CD1c-positive myeloid dendritic cell (primary cell): Measurements from ENCODE around the gene PAMR1.

Experiments used
- DNase-seq: peaks from one replicate; pipeline ENCODE4 v3.0.0-alpha.2; 2016; ENCODE audit errors: extremely low spot score

Gene PAMR1

GRCh38 chr11:35402751-35403660 is 122.4 kb downstream of the PAMR1 start:
- DNase-seq, result no peak

DNA sequence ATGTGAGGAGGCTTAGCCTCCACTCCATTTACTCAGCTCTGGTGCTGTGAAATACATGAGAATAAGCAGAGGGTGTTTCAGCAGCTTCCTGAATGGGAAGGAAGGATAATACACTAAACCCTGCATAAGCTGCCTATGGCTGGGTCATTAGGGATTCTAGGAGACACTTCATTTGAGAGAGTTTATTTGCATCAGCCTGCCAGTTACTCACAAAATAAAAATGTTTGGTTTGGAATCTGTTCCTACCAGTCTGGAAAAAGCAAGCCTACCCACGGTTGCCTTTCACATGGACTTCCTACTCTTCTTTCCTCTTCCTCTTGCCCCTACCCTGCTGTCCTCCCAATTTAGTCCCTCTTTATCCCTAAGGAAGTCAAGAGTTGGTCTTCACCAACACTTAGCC is 126.5 kb downstream of the PAMR1 start:
- DNase-seq, result no peak

GRCh38 chr11:35394941-35395340 is 130.5 kb downstream of the PAMR1 start:
- no peak for DNase-seq

- no peak for DNase-seq
Measured at GRCh38 chr11:35393098-35393497, 132.3 kb downstream of the PAMR1 start.

GRCh38 chr11:35391922-35392688 is 133.3 kb downstream of the PAMR1 start:
- peak; percentile 88 for DNase-seq

DNA sequence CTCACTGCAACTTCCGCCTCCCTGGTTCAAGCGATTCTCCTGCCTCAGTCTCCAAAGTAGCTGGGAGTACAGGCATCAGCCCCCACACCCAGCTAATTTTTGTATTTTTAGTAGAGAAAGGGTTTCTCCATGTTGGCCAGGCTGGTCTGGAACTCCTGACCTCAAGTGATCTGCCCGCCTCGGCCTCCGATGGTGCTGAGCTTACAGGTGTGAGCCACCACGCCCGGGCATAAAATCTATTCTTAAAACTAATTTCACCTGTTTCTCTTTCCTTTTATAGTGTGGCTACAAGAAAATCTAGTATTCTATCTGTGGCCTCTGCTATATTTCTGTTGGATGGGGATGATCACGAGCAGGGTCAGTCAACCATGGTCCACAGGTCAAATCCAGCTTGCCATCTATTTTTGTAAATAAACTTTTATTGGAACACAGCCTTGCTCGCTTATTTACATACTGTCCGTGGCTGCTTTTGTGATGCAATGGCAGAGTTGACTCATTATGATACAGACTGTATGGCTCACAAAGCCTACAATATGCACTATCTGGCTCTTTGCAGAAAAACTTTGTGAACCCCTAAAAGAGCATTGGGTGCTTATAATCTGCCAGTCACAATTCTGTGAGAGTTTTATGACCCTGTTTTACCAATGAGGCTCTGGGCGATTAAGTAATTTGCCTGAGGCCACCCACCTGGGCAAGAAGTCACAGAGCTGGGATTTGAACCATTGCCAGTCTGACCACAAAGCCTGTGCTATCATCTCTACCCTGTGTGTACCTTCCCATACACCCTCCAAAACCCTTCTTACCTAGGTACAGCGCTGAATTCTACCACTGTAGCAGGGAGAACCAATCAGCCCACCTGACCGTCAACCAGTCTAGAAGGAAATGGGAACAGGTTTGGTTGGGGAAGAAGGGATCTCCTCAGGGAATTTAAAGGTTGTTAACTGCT is 134.4 kb downstream of the PAMR1 start:
- peak; percentile 80 for DNase-seq

GRCh38 chr11:35389897-35390465 is 135.4 kb downstream of the PAMR1 start:
- DNase-seq, result peak; percentile 65

DNA sequence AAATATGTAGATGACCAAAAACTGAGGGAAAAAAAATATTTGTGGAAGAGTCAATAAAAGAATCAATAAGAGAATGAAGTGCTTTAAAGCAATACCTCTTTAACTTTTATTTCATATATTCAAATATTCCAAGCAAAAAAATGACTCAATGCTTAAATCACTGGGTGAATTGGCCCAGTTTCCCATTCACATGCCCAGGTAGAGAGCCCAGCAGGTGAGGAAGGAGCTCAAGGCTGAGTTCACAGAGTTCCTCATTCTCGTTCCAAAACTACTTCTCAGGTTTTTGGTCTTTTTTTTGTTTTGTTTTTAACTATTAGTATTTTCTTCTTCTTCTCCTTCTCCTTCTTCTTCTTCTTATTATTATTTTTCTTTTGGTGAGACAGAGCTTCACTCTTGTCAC is 136.3 kb downstream of the PAMR1 start:
- no peak for DNase-seq

DNA sequence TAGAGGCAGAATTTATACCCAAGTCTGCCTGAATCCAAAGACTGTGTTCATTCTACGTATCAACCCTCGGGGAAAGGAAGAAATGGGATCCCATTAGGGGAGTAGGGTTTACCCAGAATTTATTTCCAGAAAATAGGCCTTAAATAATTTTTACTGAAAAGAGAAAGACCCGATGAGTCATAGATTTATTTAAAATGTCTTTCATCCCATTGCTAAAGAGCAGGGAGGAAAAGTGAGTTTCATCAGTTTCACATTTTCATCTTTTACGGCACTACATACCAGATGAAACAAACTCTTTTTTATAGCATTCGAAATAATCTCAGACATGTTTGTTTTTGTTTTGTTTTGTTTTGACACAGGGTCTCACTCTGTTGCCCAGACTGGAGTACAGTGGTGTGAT is 137.4 kb downstream of the PAMR1 start:
- DNase-seq, result no peak

DNA sequence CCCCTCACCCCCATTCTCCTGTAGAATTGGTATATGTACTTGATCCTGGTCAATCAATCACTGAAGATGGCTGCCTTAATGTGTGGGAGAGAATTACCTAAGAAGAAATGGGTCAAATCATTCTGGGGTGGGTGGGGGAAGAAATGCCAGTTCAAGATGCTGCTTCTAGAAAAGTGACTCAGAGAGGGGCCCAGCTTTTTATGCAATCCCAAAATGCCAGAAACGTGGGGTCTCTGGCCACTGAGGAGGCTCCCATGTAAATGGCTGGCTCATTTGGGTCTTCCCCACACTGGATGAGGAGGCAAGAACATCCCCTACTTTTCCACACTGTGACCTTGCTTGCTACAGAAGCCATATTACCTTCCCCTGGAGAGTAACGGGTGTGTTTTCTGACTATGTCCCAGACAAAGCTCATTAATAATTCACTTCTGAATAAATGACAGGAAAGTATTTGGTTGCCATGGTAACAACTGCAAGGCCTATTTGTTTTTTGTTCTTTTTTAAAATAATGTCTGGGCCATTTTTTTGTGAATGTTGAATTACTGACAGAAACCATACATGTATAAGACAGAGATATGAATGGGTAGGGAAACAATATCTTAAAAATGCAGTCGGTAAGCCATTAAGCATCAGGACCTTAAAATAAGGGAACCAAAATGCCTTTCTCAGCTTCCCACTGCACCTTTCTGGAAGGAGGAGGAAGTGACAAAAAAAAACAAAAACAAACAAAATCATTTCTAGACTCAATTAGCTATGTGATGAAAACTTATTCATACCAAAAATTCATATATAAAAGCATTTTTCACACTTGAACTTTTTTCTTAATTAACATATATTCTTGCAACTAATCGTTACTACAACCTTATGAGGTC is 138.1 kb downstream of the PAMR1 start:
- DNase-seq, result peak; percentile 51

GRCh38 chr11:35383953-35384352 is 141.5 kb downstream of the PAMR1 start:
- DNase-seq, result no peak
